Glutamatergic neuron (in vitro differentiated cells): Measurements from ENCODE around the gene CPB2. TPM values are rescaled to one million over a fixed set of nuclear protein-coding genes. Genes with fewer than 3 reads are reported as not detected.

Experiments used
- DNase-seq: peaks from one replicate; pipeline ENCODE4 v3.0.0; 2022
- H3K27ac Mint-ChIP-seq: one replicate; pipeline ENCODE4 v1.8.0; 2020; ENCODE audit warnings: mild to moderate bottlenecking, mixed read lengths, inconsistent platforms; ENCODE audit not compliant: unreplicated experiment
- H3K27me3 Mint-ChIP-seq: one replicate; pipeline ENCODE4 v1.8.0; 2020; ENCODE audit warnings: mild to moderate bottlenecking, moderate library complexity, mixed read lengths, inconsistent platforms; ENCODE audit not compliant: unreplicated experiment
- H3K36me3 Mint-ChIP-seq: one replicate; pipeline ENCODE4 v1.8.0; 2020; ENCODE audit warnings: mild to moderate bottlenecking, mixed read lengths, inconsistent platforms; ENCODE audit not compliant: unreplicated experiment
- H3K4me1 Mint-ChIP-seq: one replicate; pipeline ENCODE4 v1.8.0; 2020; ENCODE audit warnings: mild to moderate bottlenecking, low read depth, mixed read lengths, inconsistent platforms; ENCODE audit not compliant: unreplicated experiment
- H3K4me3 Mint-ChIP-seq: one replicate; pipeline ENCODE4 v1.8.0; 2020; ENCODE audit warnings: mild to moderate bottlenecking, mixed read lengths, inconsistent platforms; ENCODE audit not compliant: unreplicated experiment
- H3K9me3 Mint-ChIP-seq: one replicate; pipeline ENCODE4 v1.8.0; 2020; ENCODE audit warnings: mild to moderate bottlenecking, moderate library complexity, mixed read lengths, inconsistent platforms; ENCODE audit not compliant: unreplicated experiment
- CTCF ChIP-seq: fragments of 200-600 bp; sonication (generic); IDR thresholded peaks from one replicate; pipeline ENCODE4 v1.5.0; 2021; ENCODE audit not compliant: partially characterized antibody, unreplicated experiment
- total RNA-seq: library from RNA; stranded (reverse); fragmentation: NEBNext Ultra II Directional; extraction: Animal tissue kit (Norgen Biotek cat#: 25700); gene quantifications from one replicate; pipeline ENCODE4 v1.2.1, GENCODE V29; 2021; ENCODE audit not compliant: unreplicated experiment

Gene CPB2
- total RNA-seq, 1 donor from 2014 or later, result not detected

GRCh38 chr13:46100191-46100815 is 4.5 kb downstream of the CPB2 start:
- no peaks in the 10 kb centered on the region for H3K36me3 Mint-ChIP-seq
- no peak for TF ChIP-seq CTCF
- no peaks in the 10 kb centered on the region for H3K9me3 Mint-ChIP-seq
- no peak overlapping the region for H3K27ac Mint-ChIP-seq
- no peaks in the 10 kb centered on the region for H3K4me1 Mint-ChIP-seq
- no peak for DNase-seq
- H3K27me3 Mint-ChIP-seq, result no peaks in the 10 kb centered on the region
- no peak overlapping the region for H3K4me3 Mint-ChIP-seq

- Mint-ChIP-seq H3K27ac (no peak overlapping the region), H3K9me3 (no peaks in the 10 kb centered on the region)
- TF ChIP-seq CTCF, result no peak
These were observed 7.2 kb downstream of the CPB2 start for GRCh38 chr13:46097663-46098062.

GRCh38 chr13:46097015-46097414 is 7.8 kb downstream of the CPB2 start:
- Mint-ChIP-seq H3K4me3 (no peak overlapping the region), H3K4me1 (no peaks in the 10 kb centered on the region), H3K9me3 (no peaks in the 10 kb centered on the region), H3K27me3 (no peaks in the 10 kb centered on the region), H3K27ac (no peak overlapping the region), H3K36me3 (no peaks in the 10 kb centered on the region)
- DNase-seq, result no peak
- TF ChIP-seq CTCF, result no peak

More at GRCh38 chr13:46097663-46098062, 7.2 kb downstream of the CPB2 start:
- H3K36me3 Mint-ChIP-seq, result no peaks in the 10 kb centered on the region
- no peak for DNase-seq
- H3K27me3 Mint-ChIP-seq, result no peaks in the 10 kb centered on the region
- no peak overlapping the region for H3K4me3 Mint-ChIP-seq
- no peaks in the 10 kb centered on the region for H3K4me1 Mint-ChIP-seq

- H3K36me3 Mint-ChIP-seq, result no peaks in the 10 kb centered on the region
- H3K4me3 Mint-ChIP-seq, result no peak overlapping the region
- no peak for DNase-seq
- no peak overlapping the region for H3K27ac Mint-ChIP-seq
- no peaks in the 10 kb centered on the region for H3K27me3 Mint-ChIP-seq
- no peaks in the 10 kb centered on the region for H3K4me1 Mint-ChIP-seq
- no peaks in the 10 kb centered on the region for H3K9me3 Mint-ChIP-seq
- TF ChIP-seq CTCF, result no peak
These were observed 10.4 kb downstream of the CPB2 start for GRCh38 chr13:46094478-46094877.

GRCh38 chr13:46088821-46089562 is 15.8 kb downstream of the CPB2 start:
- no peaks in the 10 kb centered on the region for H3K27me3 Mint-ChIP-seq
- no peaks in the 10 kb centered on the region for H3K9me3 Mint-ChIP-seq
- DNase-seq, result no peak
- H3K27ac Mint-ChIP-seq, result no peak overlapping the region
- no peaks in the 10 kb centered on the region for H3K4me1 Mint-ChIP-seq
- no peak overlapping the region for H3K4me3 Mint-ChIP-seq
- H3K36me3 Mint-ChIP-seq, result no peaks in the 10 kb centered on the region
- no peak for TF ChIP-seq CTCF
